Bronchial epithelial cell (primary cell): ENCODE results near the gene SLC36A3. TPM values are rescaled to one million over a fixed set of nuclear protein-coding genes. Genes with fewer than 3 reads are reported as not detected.
A peak's percentile ranks its signal among the peaks of the same experiment; 100 is the strongest.

Experiments
- DNase-seq: peaks from one replicate; pipeline ENCODE4 v3.0.0-alpha.2; 2010; ENCODE audit warnings: low read depth
- FAIRE-seq: peaks from 2 replicates; lab custom pipeline; 2011; peaks lifted over from hg19 to GRCh38; lab: Jason Lieb, UNC
- H3K27me3 ChIP-seq: 2 replicates; pipeline ENCODE4 v1.5.1; 2011; ENCODE audit warnings: low read length; ENCODE audit not compliant: control insufficient read depth, insufficient read depth
- H3K36me3 ChIP-seq: 2 replicates; pipeline ENCODE4 v1.5.1; 2011; ENCODE audit warnings: low read length; ENCODE audit not compliant: control insufficient read depth, insufficient read depth
- H3K4me3 ChIP-seq: 2 replicates; pipeline ENCODE4 v1.5.1; 2011; ENCODE audit warnings: mild to moderate bottlenecking, low read depth, low read length, control low read depth
- CTCF ChIP-seq: IDR thresholded peaks from 2 replicates; pipeline ENCODE4 v1.5.1; 2011; ENCODE audit warnings: mild to moderate bottlenecking, moderate library complexity, low read length, control low read depth, inconsistent platforms; ENCODE audit not compliant: insufficient read depth, severe bottlenecking
- total RNA-seq: library from RNA; depleted of rRNA; stranded (reverse); fragments of >200 nt; gene quantifications from 2 replicates; pipeline ENCODE4 v1.2.1, GENCODE V29; 2014

The SLC36A3 gene
- total RNA-seq, 1 donor from 2014 or later: not detected

GRCh38 chr5:151345187-151345807 is 41.7 kb upstream of the SLC36A3 start:
- DNase-seq (no peak), FAIRE-seq (no peak)
- TF ChIP-seq CTCF: no peak
- H3K27me3 ChIP-seq: peaks cover 16% of the 10 kb centered on the region
- H3K4me3 ChIP-seq: no peak overlapping the region
- H3K36me3 ChIP-seq: no peaks in the 10 kb centered on the region

- peaks cover 16% of the 10 kb centered on the region for H3K27me3 ChIP-seq
These were observed 40.5 kb upstream of the SLC36A3 start for GRCh38 chr5:151344088-151344487.

GRCh38 chr5:151340004-151340403 is 36.4 kb upstream of the SLC36A3 start:
- no peaks in the 10 kb centered on the region for H3K36me3 ChIP-seq
- no peak for TF ChIP-seq CTCF
- no peak overlapping the region for H3K4me3 ChIP-seq
- no peak for FAIRE-seq
- peaks cover 8% of the 10 kb centered on the region for H3K27me3 ChIP-seq
- DNase-seq: no peak

More at GRCh38 chr5:151344088-151344487, 40.5 kb upstream of the SLC36A3 start:
- no peak for TF ChIP-seq CTCF
- FAIRE-seq (peak; percentile 36), DNase-seq (no peak)
- Histone ChIP-seq H3K4me3 (no peak overlapping the region), H3K36me3 (no peaks in the 10 kb centered on the region)

- no peak overlapping the region for H3K4me3 ChIP-seq
- TF ChIP-seq CTCF: no peak
- H3K27me3 ChIP-seq: peaks cover 3% of the 10 kb centered on the region
- H3K36me3 ChIP-seq: no peaks in the 10 kb centered on the region
- DNase-seq (no peak), FAIRE-seq (no peak)
These were observed 35.2 kb upstream of the SLC36A3 start for GRCh38 chr5:151338734-151339133.

- Histone ChIP-seq H3K36me3 (no peaks in the 10 kb centered on the region), H3K4me3 (no peak overlapping the region), H3K27me3 (no peaks in the 10 kb centered on the region)
- no peak for TF ChIP-seq CTCF
- FAIRE-seq (no peak), DNase-seq (no peak)
These were observed 29.3 kb upstream of the SLC36A3 start for GRCh38 chr5:151332857-151333256.

GRCh38 chr5:151328734-151329133 is 25.2 kb upstream of the SLC36A3 start:
- FAIRE-seq (no peak), DNase-seq (no peak)
- TF ChIP-seq CTCF: no peak
- H3K4me3 ChIP-seq: no peak overlapping the region
- H3K27me3 ChIP-seq: peaks cover 2% of the 10 kb centered on the region
- H3K36me3 ChIP-seq: no peaks in the 10 kb centered on the region
